ENCODE results near the gene CBR1. TPM values are rescaled to one million over a fixed set of nuclear protein-coding genes. Genes with fewer than 3 reads are reported as not detected.

Gene CBR1
- total and polyA plus RNA-seq, 9 of the 15 experiments (the other 6 are each of a cell fraction or from before 2014, with no cell fraction given): 2.5 to 33.8 (median 15.1) TPM

- peak; percentile 15; the same call in 1 of the 2 replicates for TF ChIP-seq REST (IDR thresholded peaks at IDR 0.05; ENCODE audit: borderline replicate concordance)
- no peak for TF ChIP-seq REST (CRISPR knock-in tag; IDR thresholded peaks at IDR 0.05; ENCODE audit: low read depth)
- peak; percentile 93 for TF ChIP-seq MEIS2 (IDR thresholded peaks at IDR 0.05; ENCODE audit: partially characterized antibody)
- no peak for TF ChIP-seq ZNF239 (CRISPR knock-in tag; IDR thresholded peaks at IDR 0.05)
- no peak for TF ChIP-seq ETS2 (tag; IDR thresholded peaks at IDR 0.05; ENCODE audit: borderline replicate concordance, poor library complexity, severe bottlenecking)
- TF ChIP-seq XRCC5 (IDR thresholded peaks at IDR 0.05; ENCODE audit: low read depth, low read length): 0 out of 2 replicates have a peak, but pooled peaks have one; percentile 21
- TF ChIP-seq HDAC1 (IDR thresholded peaks at IDR 0.05): peak in 1 of 2 experiments; percentile 98; a peak in 2 of 4 replicates
- TF ChIP-seq HBP1 (CRISPR knock-in tag; IDR thresholded peaks at IDR 0.05): 0 out of 2 replicates have a peak, but pooled peaks have one; percentile 13
- TF ChIP-seq ZNF263 (CRISPR knock-in tag; IDR thresholded peaks at IDR 0.05; ENCODE audit: borderline replicate concordance): peak; percentile 8; the same call in 1 of the 2 replicates
- peak; percentile 66; the same call in 1 of the 2 replicates for TF ChIP-seq CTBP1 (IDR thresholded peaks at IDR 0.05; ENCODE audit: borderline replicate concordance)
- TF ChIP-seq MED1 (CRISPR knock-in tag; IDR thresholded peaks at IDR 0.05; ENCODE audit: borderline replicate concordance): no peak
- no peak for TF ChIP-seq ZBTB5 (IDR thresholded peaks at IDR 0.05)
- TF ChIP-seq MECOM (CRISPR knock-in tag; IDR thresholded peaks at IDR 0.05): no peak
- peak; percentile 14 for TF ChIP-seq POU5F1 (IDR thresholded peaks at IDR 0.05; ENCODE audit: borderline replicate concordance, low read depth, low read length, partially characterized antibody)
- peak; percentile 90 for TF ChIP-seq CEBPB (tag; IDR thresholded peaks at IDR 0.05)
These were observed 9.5 kb upstream of the CBR1 start, which contains the start of gene SETD4 (continued) for GRCh38 chr21:36060159-36060921.

Data from K562 (cell line).